HG03108 (cell line): ENCODE data around the gene EYA2.

Experiments
- ATAC-seq: cut with Tn5 transposase; IDR thresholded peaks from one replicate; pipeline ENCODE4 v1.9.1; 2021; ENCODE audit warnings: moderate library complexity; ENCODE audit not compliant: unreplicated experiment

Gene EYA2

GRCh38 chr20:47059536-47059935 is 164.9 kb downstream of the EYA2 start:
- ATAC-seq: no peak

- no peak for ATAC-seq
These were observed 166.9 kb downstream of the EYA2 start for GRCh38 chr20:47061549-47061948.

DNA sequence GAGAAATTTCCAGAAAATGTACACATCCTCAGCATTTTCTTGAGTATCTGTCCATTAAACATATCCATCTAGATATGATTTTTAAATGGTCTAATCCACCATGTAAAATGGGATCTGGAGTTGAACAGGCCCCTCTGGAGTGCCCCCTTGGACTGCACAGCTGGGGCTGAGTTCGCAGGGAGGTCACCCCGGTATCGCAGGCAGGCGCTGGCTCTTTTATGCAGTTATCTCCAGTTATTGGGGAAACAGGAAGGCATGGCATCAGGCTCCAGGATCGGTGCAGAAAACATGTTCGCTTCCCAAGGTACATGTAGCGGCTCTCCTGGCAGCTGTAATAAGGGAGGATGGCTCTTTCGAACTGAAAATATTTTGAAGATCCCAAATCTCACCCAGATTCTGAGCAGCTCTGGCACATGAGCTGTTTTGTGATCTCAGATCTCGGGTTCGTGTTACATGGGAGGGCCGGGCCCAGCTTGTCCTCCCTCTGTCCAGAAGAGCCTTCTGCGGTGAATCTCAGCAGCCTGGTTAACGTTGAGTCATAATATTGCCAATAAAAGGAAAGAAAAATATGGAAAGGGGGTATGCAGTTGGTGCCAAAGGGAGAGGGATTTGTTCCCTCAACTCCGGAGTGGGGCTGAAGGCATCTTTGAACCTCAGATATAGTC is 167.7 kb downstream of the EYA2 start:
- no peak for ATAC-seq

DNA sequence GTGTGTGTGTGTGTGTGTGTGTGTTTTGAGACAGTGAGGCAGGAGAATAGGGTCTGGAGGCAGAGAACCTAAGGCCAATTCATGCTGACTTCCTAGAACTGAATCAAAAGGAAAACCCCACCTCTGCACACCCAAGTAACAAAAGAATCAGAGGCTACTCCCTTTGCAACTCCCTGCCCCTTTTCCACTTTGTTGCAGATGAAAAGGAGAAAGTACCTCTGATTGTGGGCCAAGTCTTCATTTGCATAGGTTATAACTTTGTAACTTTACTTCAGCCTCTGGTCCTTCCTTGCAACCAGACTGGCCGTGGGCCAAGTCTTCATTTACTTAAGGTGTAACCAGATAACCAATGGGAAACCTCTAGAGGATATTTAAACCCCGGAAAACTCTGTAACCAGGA is 168.8 kb downstream of the EYA2 start:
- no peak for ATAC-seq

- no peak for ATAC-seq
These were observed 169.2 kb downstream of the EYA2 start for GRCh38 chr20:47063808-47064207.

- no peak for ATAC-seq
These were observed 172.0 kb downstream of the EYA2 start for GRCh38 chr20:47066484-47067270.

GRCh38 chr20:47067776-47068175 is 173.1 kb downstream of the EYA2 start:
- ATAC-seq: no peak

GRCh38 chr20:47070176-47070575 is 175.5 kb downstream of the EYA2 start:
- ATAC-seq: no peak

- no peak for ATAC-seq
These were observed 177.1 kb downstream of the EYA2 start for GRCh38 chr20:47071646-47072185.

DNA sequence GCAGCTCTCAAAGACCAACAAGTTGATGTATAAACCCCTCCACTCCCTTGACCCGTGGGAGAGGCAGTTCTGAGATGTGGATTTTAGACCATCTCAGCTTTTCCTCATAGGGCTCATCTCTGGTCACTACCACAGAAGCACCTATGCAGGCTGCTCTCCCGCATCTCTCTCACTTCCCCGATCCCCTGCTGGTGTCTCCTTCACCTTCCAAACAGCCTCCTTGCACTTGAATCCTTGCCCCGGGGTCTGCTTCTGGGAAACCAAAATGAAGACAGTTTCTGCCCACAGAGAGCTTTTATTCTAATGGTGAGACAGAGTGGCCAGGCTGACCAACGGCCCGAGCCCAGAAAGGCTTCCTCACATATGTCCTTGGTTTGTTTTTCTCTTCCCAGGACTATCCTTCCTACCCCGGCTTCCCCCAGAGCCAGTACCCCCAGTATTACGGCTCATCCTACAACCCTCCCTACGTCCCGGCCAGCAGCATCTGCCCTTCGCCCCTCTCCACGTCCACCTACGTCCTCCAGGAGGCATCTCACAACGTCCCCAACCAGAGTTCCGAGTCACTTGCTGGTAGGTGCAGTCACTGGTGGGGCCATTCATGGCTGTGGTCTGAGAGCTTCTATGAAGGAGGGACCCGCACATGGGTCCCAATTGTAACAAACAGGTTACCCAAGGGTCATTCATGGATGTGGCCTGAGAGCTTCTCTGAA is 179.3 kb downstream of the EYA2 start:
- no peak for ATAC-seq

DNA sequence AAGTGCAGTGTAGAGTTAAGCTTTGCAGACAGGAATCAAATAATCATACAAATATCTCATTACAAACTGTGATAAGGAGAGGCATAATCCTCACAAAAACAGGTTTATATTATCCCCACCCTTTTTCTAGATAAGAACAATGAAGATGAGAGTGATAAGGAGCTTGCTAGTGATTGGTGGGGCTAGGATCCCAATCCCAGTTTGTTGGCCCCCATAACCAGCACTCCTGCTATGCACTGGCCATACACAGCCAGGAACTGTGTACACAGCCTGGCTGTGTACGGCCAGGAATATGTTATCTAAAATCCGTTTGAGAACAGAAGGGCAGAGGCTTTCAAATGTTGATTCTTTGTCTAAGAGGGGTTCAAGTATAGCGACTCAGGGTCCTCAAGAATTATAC is 180.6 kb downstream of the EYA2 start:
- no peak for ATAC-seq

- ATAC-seq: no peak
These were observed 184.4 kb downstream of the EYA2 start for GRCh38 chr20:47079047-47079446.

- ATAC-seq: no peak
These were observed 185.7 kb downstream of the EYA2 start for GRCh38 chr20:47080365-47080764.

GRCh38 chr20:47086316-47086715 is 191.7 kb downstream of the EYA2 start:
- ATAC-seq: no peak

GRCh38 chr20:47088335-47088734 is 193.7 kb downstream of the EYA2 start:
- ATAC-seq: no peak

DNA sequence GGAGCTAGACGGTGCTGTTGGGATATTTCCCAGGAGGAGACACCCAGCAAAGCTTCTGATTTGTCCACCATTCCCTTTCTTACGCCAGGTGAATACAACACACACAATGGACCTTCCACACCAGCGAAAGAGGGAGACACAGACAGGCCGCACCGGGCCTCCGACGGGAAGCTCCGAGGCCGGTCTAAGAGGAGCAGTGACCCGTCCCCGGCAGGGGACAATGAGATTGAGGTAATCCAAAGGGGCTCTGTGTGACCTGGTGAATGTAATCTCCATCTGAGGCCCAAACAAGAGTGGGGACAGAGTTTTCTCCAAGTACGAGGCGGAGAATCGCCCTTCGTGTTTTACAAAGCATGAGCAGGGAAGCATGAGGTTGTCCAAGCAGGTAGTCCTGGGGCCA is 194.5 kb downstream of the EYA2 start:
- no peak for ATAC-seq

- ATAC-seq: no peak
These were observed 196.2 kb downstream of the EYA2 start for GRCh38 chr20:47090835-47091234.

GRCh38 chr20:47093320-47093966 is 198.8 kb downstream of the EYA2 start:
- no peak for ATAC-seq

- no peak for ATAC-seq
These were observed 201.0 kb downstream of the EYA2 start for GRCh38 chr20:47095690-47096089.

- ATAC-seq: no peak
These were observed 203.3 kb downstream of the EYA2 start for GRCh38 chr20:47097691-47098622.
